Activated B cell treated with CpG ODN at 0.5 μM for 24 hours (primary cell): Measurements from ENCODE around the gene CNPY4. TPM values are rescaled to one million over a fixed set of nuclear protein-coding genes. Genes with fewer than 3 reads are reported as not detected.
A peak's percentile ranks its signal among the peaks of the same experiment; 100 is the strongest.

Experiments used
- ATAC-seq: fragments of 200-7000 bp; cut with Tn5 transposase; one replicate; pipeline ENCODE4 v1.10.0; 2021; ENCODE audit warnings: low read depth, mild to moderate bottlenecking, moderate library complexity
- CTCF ChIA-PET: fragments of 350-600 bp; sonication (Branson Sonifier 250); formaldehyde crosslinking; loops from one replicate; lab custom pipeline; 2021; ENCODE audit warnings: antibody characterized with exemption; lab: Charles Lee
- POLR2A ChIA-PET: fragments of 350-600 bp; sonication (Branson Sonifier 250); formaldehyde crosslinking; loops from one replicate; lab custom pipeline; 2021; ENCODE audit warnings: antibody characterized with exemption; lab: Charles Lee
- DNase-seq: peaks from one replicate; pipeline ENCODE4 v3.0.0; 2022
- H3K27ac Mint-ChIP-seq: one replicate; pipeline ENCODE4 v1.8.0; 2020; ENCODE audit warnings: mixed read lengths
- H3K27me3 Mint-ChIP-seq: one replicate; pipeline ENCODE4 v1.8.0; 2021; ENCODE audit warnings: mixed read lengths
- H3K36me3 Mint-ChIP-seq: one replicate; pipeline ENCODE4 v1.8.0; 2021; ENCODE audit warnings: low read depth, mixed read lengths
- H3K4me1 Mint-ChIP-seq: one replicate; pipeline ENCODE4 v1.8.0; 2021; ENCODE audit warnings: mixed read lengths
- H3K4me3 Mint-ChIP-seq: one replicate; pipeline ENCODE4 v1.8.0; 2020; ENCODE audit warnings: mild to moderate bottlenecking, mixed read lengths
- H3K9me3 Mint-ChIP-seq: one replicate; pipeline ENCODE4 v1.8.0; 2020; ENCODE audit warnings: mixed read lengths
- intact Hi-C: fragments of 100-400 bp; cut with micrococcal nuclease; formaldehyde crosslinking; loops from one replicate; pipeline ENCODE4 v1.15.1; 2024
- total RNA-seq: library from RNA; stranded (reverse); gene quantifications from 2 replicates; pipeline ENCODE4 v1.2.3, GENCODE V29; 2022
- TF ChIP-seq, protein P1 (sequence below): fragments of 200-600 bp; IDR thresholded peaks from one replicate; pipeline ENCODE4 v1.8.0; 2022; ENCODE audit warnings: antibody characterized with exemption, mild to moderate bottlenecking

The CNPY4 gene, protein sequence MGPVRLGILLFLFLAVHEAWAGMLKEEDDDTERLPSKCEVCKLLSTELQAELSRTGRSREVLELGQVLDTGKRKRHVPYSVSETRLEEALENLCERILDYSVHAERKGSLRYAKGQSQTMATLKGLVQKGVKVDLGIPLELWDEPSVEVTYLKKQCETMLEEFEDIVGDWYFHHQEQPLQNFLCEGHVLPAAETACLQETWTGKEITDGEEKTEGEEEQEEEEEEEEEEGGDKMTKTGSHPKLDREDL
- 7.1 and 8.6 TPM in 2 replicates for total RNA-seq

DNA sequence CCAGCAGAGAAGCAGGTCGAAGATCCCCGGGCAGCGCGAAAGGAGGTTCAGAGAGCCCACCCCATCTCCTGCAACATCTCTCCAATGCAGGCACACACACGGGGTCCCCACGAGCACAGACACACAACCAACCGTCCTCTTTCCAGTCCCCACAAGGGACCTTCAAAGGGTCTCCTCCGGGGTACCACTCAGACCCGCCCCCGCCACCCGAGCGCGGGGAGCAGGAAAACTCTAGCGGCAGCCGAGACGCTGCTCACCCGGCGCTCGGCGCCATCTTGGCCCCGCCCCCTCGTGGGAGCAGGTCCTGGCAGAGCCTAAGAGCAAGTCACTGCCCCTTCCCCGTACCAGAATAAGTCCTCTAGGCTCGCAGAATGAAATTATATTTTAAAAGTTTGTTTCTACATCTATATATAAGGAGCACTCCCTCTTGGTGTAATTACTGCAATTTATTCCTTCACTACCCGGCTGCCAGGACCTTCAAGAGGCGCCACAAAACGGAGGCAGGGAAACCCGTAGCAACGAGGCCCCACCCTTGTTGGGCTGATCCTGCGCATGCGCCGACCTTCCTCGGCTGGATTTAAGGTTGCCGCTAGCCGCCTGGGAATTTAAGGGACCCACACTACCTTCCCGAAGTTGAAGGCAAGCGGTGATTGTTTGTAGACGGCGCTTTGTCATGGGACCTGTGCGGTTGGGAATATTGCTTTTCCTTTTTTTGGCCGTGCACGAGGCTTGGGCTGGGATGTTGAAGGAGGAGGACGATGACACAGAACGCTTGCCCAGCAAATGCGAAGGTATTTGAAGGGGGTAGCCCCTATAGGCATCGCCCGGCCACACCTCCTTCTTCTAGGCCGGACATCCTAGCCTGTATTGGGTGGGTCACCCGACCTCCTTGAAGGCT, at the start of gene CNPY4, which contains the start of gene TAF6:
Gene CNPY4, plus strand, starts transcription at position 563 of the 898 bp plus-strand sequence. Its CDS starts 111 bp downstream, at position 674.
Gene TAF6, minus strand, starts transcription at position 287 of the 898 bp plus-strand sequence. CDS start 5,149 bp downstream, outside the sequence.
- Mint-ChIP-seq H3K4me1 (peaks cover 31% of the 10 kb centered on the region), H3K4me3 (peak within 1 kb of the TSS; percentile 98), H3K27me3 (no peaks in the 10 kb centered on the region), H3K9me3 (no peaks in the 10 kb centered on the region), H3K27ac (peak within 1 kb of the TSS; percentile 99), H3K36me3 (peaks cover 11% of the 10 kb centered on the region)
- intact Hi-C loops = loop anchor here (1.0 to 2.0 kb wide), 4 partner anchors 8 to 201 kb away; partner anchors contain the start of genes AP4M1, MCM7 and TRIM4
- POLR2A ChIA-PET = interaction anchor here (0.9 to 1.9 kb wide), 3 partner anchors 18 to 58 kb away, joined by 3 to 17 read pairs (median 4); partner anchors contain the start of genes AP4M1, GPC2, MCM7 and STAG3
- peak; percentile 88 for DNase-seq
- CTCF ChIA-PET = interaction anchor here (0.7 kb wide), 1 partner anchor 12 kb away, joined by 3 read pairs; no protein-coding TSS in a partner anchor
- TF ChIP-seq, protein P1, sequence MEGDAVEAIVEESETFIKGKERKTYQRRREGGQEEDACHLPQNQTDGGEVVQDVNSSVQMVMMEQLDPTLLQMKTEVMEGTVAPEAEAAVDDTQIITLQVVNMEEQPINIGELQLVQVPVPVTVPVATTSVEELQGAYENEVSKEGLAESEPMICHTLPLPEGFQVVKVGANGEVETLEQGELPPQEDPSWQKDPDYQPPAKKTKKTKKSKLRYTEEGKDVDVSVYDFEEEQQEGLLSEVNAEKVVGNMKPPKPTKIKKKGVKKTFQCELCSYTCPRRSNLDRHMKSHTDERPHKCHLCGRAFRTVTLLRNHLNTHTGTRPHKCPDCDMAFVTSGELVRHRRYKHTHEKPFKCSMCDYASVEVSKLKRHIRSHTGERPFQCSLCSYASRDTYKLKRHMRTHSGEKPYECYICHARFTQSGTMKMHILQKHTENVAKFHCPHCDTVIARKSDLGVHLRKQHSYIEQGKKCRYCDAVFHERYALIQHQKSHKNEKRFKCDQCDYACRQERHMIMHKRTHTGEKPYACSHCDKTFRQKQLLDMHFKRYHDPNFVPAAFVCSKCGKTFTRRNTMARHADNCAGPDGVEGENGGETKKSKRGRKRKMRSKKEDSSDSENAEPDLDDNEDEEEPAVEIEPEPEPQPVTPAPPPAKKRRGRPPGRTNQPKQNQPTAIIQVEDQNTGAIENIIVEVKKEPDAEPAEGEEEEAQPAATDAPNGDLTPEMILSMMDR = no peak
- ATAC-seq = peak; percentile 86

DNA sequence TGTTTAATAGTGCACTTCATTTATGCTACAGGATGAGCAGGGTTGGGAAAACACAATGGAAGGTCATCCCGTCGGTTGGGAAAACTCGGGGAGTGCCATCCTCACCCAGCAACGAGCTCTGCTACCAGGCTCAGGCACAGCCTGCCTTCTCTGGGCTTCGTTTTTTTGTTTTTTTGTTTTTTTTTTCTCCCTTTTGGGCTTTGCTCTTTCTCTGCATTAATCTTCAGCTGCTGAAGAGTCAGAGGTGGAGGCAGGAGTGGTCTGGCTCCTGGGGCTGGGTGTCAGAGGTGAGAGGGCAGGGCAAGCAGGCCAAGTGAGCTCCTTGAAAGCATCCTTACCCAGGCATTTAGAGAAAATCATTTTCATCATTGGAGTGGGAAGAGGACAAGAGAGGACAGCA, 49.4 kb upstream of the CNPY4 start:
- CTCF ChIA-PET = interaction anchor here (1.1 kb wide), 1 partner anchor 17 kb away, joined by 3 read pairs; no protein-coding TSS in a partner anchor
- intact Hi-C loops = no loop called here
- POLR2A ChIA-PET = no interaction called here
- peaks cover 73% of the 10 kb centered on the region for H3K36me3 Mint-ChIP-seq
- TF ChIP-seq, protein P1 = no peak
- no peak for DNase-seq
- peaks cover 20% of the 10 kb centered on the region for H3K9me3 Mint-ChIP-seq
- no peak overlapping the region for H3K27ac Mint-ChIP-seq
- no peaks in the 10 kb centered on the region for H3K27me3 Mint-ChIP-seq
- H3K4me3 Mint-ChIP-seq = no peak overlapping the region
- H3K4me1 Mint-ChIP-seq = no peaks in the 10 kb centered on the region
- no peak for ATAC-seq

DNA sequence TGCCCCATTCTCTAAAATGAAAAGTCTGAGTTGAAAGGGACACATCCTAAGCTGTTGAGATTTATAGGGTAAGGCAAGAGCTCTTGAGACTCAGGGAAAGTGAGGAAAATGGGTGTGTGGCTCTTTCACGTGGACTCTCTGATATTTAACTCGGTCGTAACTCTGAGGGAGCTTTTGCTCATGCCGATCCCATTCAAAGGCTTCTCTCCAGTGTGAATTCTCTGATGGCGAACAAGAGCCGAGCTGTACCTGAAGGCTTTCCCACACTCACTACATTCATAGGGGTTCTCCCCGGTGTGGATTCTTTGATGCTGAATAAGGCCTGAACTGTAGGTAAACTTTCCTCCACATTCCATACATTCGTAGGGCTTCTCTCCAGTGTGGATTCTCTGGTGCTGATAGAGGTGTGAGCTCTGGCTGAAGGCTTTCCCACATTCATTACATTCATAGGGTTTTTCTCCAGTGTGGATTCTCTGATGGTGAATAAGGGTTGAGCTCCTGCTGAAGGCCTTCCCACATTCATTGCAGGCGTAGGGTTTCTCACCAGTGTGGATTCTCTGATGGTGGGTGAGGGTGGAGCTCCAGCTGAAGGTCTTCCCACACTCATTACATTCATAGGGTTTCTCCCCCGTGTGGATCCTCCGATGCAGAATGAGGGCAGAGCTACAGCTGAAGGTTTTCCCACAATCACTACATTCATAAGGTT, 48.3 kb upstream of the CNPY4 start:
- Mint-ChIP-seq H3K27me3 (no peaks in the 10 kb centered on the region), H3K4me1 (no peaks in the 10 kb centered on the region), H3K36me3 (peaks cover 76% of the 10 kb centered on the region), H3K9me3 (peaks cover 20% of the 10 kb centered on the region), H3K4me3 (no peak overlapping the region), H3K27ac (no peak overlapping the region)
- intact Hi-C loops = no loop called here
- ChIA-PET CTCF (interaction anchor here (1.4 kb wide), 1 partner anchor 91 kb away, joined by 3 read pairs; no protein-coding TSS in a partner anchor), POLR2A (interaction anchor here (0.7 kb wide), 1 partner anchor 12 kb away, joined by 3 read pairs; no protein-coding TSS in a partner anchor)
- ATAC-seq = no peak
- DNase-seq = no peak
- TF ChIP-seq, protein P1 = no peak

DNA sequence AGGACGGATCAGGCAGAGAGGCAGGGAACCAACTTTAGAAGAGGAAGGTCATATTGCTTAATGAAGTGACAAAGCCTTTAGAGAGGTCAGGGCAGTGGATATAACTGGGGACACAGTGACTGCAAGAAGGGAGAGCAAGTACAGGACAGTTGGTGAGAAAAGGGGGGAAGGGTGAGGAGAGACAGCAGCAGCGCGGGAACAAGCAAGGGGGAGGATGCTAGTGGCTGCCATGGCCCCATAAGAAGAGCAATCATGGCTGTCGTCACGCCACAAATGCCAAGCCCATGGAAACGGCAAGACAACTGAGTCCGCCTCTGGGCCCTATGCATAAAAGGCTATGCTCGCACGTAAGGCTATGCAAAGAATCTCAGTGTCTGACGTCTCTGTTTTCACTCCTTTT, 47.0 kb upstream of the CNPY4 start:
- CTCF ChIA-PET = no interaction called here
- Mint-ChIP-seq H3K27me3 (no peaks in the 10 kb centered on the region), H3K9me3 (peaks cover 20% of the 10 kb centered on the region), H3K27ac (no peak overlapping the region), H3K4me1 (peaks cover 3% of the 10 kb centered on the region), H3K36me3 (peaks cover 83% of the 10 kb centered on the region), H3K4me3 (no peak overlapping the region)
- POLR2A ChIA-PET = interaction anchor here (0.6 kb wide), 1 partner anchor 87 kb away, joined by 5 read pairs; no protein-coding TSS in a partner anchor
- ATAC-seq (no peak), DNase-seq (no peak)
- TF ChIP-seq, protein P1 = no peak
- intact Hi-C loops = no loop called here
